Measurements from ENCODE around the gene NSUN2.
"Not testable (repeated sequence)": the region's sequence is repeated elsewhere in the genome, so short reads cannot be mapped to it uniquely, and the experiment has no call there.

The NSUN2 gene

GRCh38 chr5:6583049-6583880 is 49.6 kb downstream of the NSUN2 start:
- DNase-seq = peak in 9 of 56 donors; percentile 12 to 51 (median 19)

DNA sequence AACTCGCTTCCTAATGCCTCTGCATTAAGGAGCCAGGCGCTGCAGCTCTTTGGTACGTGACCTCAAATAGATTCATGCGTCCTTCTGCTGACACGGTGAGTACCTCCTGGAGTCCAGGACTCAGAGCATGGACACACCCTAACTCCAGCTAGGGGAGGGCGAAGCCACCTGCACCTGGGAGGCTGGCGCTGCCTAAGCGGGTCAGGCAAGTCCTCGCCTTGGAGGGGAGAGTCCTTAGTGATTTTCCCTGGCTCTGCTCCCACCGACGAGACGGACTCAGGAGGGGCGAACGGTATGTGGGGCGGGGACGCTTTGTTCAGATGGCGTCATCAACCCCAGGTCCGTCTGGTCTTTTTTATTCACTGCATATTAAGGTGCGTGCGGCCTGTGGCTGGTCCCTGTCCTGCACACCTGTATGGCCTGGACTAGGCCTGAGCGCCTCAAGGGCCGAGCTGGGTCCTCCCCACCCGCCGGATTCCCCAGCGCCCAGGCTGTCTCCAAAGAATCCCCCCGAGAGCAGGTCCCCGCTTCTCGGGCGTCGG is 50.3 kb downstream of the NSUN2 start:
- no peak for DNase-seq

GRCh38 chr5:6581559-6582426 is 51.1 kb downstream of the NSUN2 start:
- no peak for DNase-seq

GRCh38 chr5:6581090-6581489 is 51.8 kb downstream of the NSUN2 start:
- DNase-seq = no peak

DNA sequence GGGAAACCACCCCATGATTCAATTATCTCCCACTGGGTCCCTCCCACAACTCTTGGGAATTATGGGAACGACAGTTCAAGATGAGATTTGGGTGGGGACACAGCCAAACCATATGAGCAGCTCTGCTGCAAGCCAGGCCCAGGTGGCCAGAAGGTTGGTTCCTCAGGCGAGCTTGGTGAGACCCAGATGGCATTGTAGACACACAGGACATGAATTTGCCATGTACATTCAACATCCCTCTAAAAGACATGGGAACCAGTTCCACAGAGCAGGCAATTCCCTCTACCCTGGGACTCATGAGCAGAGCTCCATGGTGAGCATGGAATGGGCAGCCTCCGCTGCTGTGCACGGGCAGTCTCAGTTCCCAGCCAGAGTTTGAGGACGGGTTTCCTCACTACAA is 53.3 kb downstream of the NSUN2 start:
- DNase-seq = no peak

GRCh38 chr5:6578676-6579343 is 54.0 kb downstream of the NSUN2 start:
- no peak for DNase-seq

DNA sequence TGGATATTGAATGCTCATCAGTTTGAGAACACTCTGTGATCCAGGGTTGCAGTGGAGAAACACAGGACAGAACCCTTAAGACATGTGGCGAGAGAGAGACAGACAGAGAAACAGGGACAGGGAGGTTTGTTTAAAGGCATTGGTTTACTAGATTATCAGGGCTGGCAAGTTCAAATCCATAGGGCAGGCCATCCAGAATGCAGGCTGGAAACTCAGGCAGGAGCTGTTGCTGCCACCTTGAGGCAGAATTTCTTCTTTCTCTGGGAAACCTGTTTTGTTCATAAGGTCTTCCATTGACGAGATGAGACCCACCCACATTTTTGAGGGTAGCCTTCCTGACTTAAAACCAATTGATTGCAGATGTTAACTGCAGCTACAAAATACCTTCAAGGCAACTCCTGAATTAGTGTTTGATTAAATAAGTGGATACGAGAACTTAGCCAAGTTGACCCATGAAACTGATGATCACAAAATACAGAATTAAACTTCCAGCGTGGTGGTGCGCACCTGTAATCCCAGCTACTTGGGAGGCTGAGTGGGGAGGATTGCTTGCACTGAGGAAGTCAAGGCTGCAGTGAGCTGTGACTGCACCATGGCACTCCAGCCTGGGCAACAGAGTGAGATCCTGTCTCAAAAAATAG is 55.9 kb downstream of the NSUN2 start:
- DNase-seq = peak in 2 of 56 donors; percentile 22 to 35

DNA sequence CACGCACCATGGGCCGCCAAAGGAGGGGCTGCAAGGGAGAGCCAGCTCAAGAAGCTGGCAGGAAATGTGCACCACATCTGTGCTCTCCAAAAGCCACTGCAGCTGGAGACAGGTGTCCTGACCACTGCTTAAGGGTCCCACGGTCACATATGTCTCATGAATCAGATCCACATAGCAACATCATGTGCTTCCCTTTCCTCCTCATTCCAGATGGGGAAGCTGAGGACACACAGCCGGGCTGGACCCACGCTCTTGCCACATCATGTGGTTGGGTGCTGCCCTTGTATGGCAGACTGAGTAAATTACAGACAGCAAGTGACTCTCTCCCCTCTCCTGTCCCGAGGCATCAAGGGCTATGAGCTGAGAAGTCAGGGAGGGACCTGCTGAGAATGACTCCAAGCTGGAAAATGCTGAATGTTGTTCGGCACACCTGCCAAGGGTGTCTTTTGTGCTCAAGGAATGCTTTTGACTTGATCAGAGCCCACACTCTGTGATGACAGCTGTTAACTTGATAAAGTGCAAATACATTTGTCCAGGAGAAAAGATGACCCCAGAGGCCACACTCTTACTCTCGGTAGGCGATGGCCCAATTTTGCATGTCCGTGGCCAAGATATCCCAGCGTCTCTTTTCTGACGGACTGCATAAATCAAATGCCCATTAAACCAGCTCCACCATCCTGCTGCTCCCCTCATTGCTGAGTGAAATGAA is 58.2 kb downstream of the NSUN2 start:
- no peak for DNase-seq

GRCh38 chr5:6574111-6574510 is 58.7 kb downstream of the NSUN2 start:
- no peak for DNase-seq

- DNase-seq = no peak
These were observed 59.2 kb downstream of the NSUN2 start for GRCh38 chr5:6573651-6574101.

- DNase-seq = no peak
These were observed 59.9 kb downstream of the NSUN2 start for GRCh38 chr5:6572825-6573380.

DNA sequence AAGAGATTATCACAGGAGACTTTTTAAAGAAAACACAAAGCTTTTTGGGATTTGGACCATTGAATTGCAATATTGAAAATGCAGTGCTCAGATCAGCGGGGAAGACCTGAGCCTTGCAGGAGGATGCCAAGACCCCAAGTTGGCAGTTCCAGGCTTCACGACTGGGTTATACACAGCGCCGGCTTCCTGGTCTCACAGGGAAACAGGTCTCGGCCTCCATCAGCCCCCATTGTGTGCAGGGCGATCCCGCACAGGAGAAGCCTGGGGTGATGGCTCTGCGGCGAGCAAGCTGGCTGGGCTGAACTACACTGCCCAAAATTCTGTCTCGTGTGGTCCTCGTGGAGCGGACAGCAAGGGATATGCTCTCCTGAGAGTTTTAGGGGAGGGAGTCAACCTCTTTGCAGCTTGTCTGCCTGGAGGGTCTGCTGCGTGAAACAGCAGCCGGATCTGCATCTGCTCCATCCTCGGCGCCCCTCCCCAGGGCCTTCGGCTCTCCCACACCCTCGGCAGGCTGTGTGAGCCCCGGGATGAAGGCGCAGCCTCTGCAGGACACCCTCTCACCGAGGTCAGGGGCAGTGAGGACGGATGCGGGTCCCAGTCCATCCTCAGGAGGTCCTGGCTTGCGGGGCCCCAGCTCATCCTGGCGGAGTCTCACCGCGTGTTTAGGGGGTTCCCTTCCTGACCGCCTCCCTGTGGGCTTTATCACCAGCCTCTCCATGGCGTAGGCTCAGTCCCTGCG is 60.6 kb downstream of the NSUN2 start:
- no peak for DNase-seq

DNA sequence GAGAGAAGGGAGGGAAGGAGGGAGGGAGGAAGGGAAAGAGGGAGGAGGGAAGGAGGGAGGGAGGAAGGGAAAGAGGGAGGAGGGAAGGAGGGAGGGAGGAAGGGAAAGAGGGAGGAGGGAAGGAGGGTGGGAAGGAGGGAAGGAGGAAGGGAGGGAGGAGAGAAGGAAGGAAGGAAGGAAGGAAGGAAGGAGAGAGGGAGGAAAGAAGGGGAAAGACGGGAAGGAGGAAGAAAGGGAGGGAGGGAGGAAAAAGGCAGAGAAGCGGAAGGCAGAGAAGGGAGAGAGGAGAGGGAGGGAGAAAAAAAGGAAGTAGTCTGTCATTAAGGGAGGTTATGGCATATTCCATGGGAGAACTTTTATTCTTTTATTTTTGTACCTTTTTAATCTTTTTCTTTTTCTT is 61.2 kb downstream of the NSUN2 start:
- DNase-seq = not testable (repeated sequence)

- DNase-seq = no peak
These were observed 62.3 kb downstream of the NSUN2 start for GRCh38 chr5:6570530-6570929.

DNA sequence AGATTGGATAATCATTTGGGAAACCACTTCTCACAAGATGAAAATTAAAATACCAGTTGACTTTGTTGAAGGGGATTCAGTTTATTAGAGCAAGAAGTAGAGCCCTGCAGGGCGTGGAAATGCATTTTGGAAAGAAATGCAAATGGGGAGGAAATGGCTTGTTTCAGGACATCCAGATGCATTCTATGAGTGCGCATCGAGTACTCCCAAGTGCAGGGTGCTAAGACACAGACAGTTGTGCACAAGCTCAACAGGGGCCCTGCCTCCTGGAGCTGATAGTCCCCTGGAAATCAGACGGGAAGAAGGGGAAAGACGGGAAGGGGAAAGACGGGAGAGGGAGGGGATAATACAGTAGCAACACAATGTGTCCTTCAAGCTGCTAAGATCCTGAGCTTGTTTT is 64.0 kb downstream of the NSUN2 start:
- DNase-seq = no peak

DNA sequence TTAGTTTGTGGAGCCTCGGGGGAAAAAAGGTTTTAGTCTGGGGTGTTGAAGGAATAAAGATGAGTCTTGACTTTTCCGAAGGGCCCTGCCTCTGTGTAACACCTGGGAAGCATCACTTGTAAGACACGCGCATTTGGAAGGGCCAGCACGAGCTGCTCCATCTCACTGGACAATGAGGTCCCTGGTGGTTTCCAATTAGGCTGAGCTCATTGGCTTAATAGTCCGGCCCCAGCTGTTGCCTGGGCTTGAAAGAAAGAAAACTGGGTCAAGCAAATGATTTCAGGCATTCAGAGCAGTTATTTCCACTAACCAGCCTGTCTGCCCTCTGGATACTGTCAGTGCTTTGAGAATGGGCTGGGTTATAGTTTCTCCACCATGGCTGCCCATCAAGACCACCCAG is 64.5 kb downstream of the NSUN2 start:
- DNase-seq = no peak

DNA sequence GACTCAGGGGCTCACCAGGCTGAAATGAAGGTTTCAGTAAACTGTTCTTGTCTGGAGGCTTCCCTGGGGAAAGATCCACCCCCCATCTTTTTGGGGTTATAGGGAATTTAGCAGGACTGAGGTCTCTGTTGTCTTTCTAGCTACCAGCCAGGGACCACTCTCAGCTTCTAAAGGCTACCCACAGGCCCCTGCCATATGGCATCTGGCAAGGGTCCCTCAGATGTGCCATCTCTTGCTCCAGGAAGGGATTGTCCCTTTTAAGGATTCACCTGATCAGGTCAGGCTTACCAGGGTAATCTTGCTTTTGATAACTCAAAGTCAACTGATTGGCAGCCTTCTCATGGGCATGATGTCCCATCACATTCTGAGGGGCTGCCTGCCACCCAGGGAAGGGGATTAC is 65.0 kb downstream of the NSUN2 start:
- DNase-seq = no peak

- no peak for DNase-seq
These were observed 65.8 kb downstream of the NSUN2 start for GRCh38 chr5:6567068-6567467.

DNA sequence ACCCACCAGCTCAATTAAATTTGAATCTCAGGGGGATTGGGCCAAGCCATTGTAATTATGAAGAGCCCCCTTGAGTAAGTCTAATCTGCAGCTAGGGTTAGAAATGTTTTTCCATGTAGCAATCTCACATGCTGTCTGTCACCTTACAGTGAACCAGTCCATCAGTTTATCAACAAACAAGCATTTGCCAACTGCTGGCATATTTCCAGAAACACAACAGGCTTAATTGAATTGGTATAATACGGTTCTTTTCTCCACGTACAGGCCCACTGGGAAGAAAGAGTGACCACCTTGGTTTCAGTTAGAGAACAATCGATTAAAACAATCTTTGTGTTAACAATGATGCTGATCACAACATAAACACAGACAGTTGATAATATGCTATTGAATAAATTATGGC is 67.4 kb downstream of the NSUN2 start:
- no peak for DNase-seq
